GM12878 (cell line): ENCODE measurements around the gene SLC25A13. TPM values are rescaled to one million over a fixed set of nuclear protein-coding genes. Genes with fewer than 3 reads are reported as not detected.
A peak's percentile ranks its signal among the peaks of the same experiment; 100 is the strongest.

Experiments
- BACH1 ChIP-seq: fragments of 450-650 bp; IDR thresholded peaks from 2 replicates; pipeline ENCODE4 v1.6.1; 2017; ENCODE audit warnings: mild to moderate bottlenecking, borderline replicate concordance
- CREM ChIP-seq: IDR thresholded peaks from 2 replicates; pipeline ENCODE4 v1.6.1; 2014; ENCODE audit warnings: antibody characterized with exemption, low read depth
- CTCF ChIP-seq, 3 experiments: IDR thresholded peaks in 2 of 3; conservative IDR thresholded peaks in 1 of 3; 2 replicates each; pipeline ENCODE4 v1.5.1; 2011; ENCODE audit warnings: low read depth in 3 of 3, low read length in 3 of 3, mild to moderate bottlenecking in 3 of 3, control low read depth in 2 of 3, moderate library complexity in 2 of 3, inconsistent platforms in 1 of 3, mixed read lengths in 1 of 3; ENCODE audit not compliant: control insufficient read depth in 2 of 3, insufficient read depth in 1 of 3; ENCODE audit errors: extremely low read depth in 1 of 3
- DPF2 ChIP-seq: fragments of 450-650 bp; IDR thresholded peaks from 2 replicates; pipeline ENCODE4 v1.6.1; 2017; ENCODE audit warnings: mild to moderate bottlenecking
- FOS ChIP-seq: IDR thresholded peaks from 3 replicates; pipeline ENCODE4 v1.6.1; 2011; ENCODE audit warnings: borderline replicate concordance; ENCODE audit not compliant: insufficient read length; ENCODE audit errors: extremely low read depth
- IRF5 ChIP-seq: fragments of 450-650 bp; IDR thresholded peaks from 2 replicates; pipeline ENCODE4 v1.6.1; 2017; ENCODE audit warnings: borderline replicate concordance
- LARP7 ChIP-seq: fragments of 450-650 bp; IDR thresholded peaks from 2 replicates; pipeline ENCODE4 v1.6.1; 2017; ENCODE audit warnings: mild to moderate bottlenecking
- NKRF ChIP-seq: fragments of 450-650 bp; conservative IDR thresholded peaks from 2 replicates; pipeline ENCODE4 v1.6.1; 2017; ENCODE audit warnings: mild to moderate bottlenecking, moderate library complexity
- NR2C1 ChIP-seq: fragments of 450-650 bp; IDR thresholded peaks from 2 replicates; pipeline ENCODE4 v1.6.1; 2017; ENCODE audit warnings: antibody characterized with exemption, mild to moderate bottlenecking, moderate library complexity
- NR2F1 ChIP-seq: fragments of 450-650 bp; conservative IDR thresholded peaks from 2 replicates; pipeline ENCODE4 v1.6.1; 2017; ENCODE audit warnings: mild to moderate bottlenecking
- POLR2A ChIP-seq: IDR thresholded peaks from 2 replicates; pipeline ENCODE4 v1.6.1; 2011; ENCODE audit warnings: low read depth, mild to moderate bottlenecking, low read length
- POU2F2 ChIP-seq: IDR thresholded peaks from 3 replicates; pipeline ENCODE4 v1.6.1; 2011; ENCODE audit warnings: low read depth, mild to moderate bottlenecking, low read length, borderline replicate concordance
- RCOR1 ChIP-seq: conservative IDR thresholded peaks from 2 replicates; pipeline ENCODE4 v1.6.1; 2012; ENCODE audit warnings: low read depth, low read length, improper control_type of control experiment
- RELB ChIP-seq: fragments of 450-650 bp; IDR thresholded peaks from 2 replicates; pipeline ENCODE4 v1.6.1; 2017; ENCODE audit warnings: low read depth, mild to moderate bottlenecking, moderate library complexity
- REST ChIP-seq: IDR thresholded peaks from 2 replicates; pipeline ENCODE4 v1.6.1; 2012; ENCODE audit warnings: mild to moderate bottlenecking, low read depth, low read length
- SRF ChIP-seq, 2 experiments: IDR thresholded peaks; 2 replicates each; pipeline ENCODE4 v1.6.1; 2011; ENCODE audit warnings: low read depth in 2 of 2, low read length in 2 of 2, mild to moderate bottlenecking in 1 of 2, moderate library complexity in 1 of 2
- USF1 ChIP-seq: IDR thresholded peaks from 2 replicates; pipeline ENCODE4 v1.6.1; 2011; ENCODE audit warnings: borderline replicate concordance, low read depth, mild to moderate bottlenecking, moderate library complexity, mixed read lengths, low read length; ENCODE audit not compliant: insufficient read depth; ENCODE audit errors: extremely low read length
- YY1 ChIP-seq: IDR thresholded peaks from 2 replicates; pipeline ENCODE4 v1.6.1; 2011; ENCODE audit warnings: low read depth, mild to moderate bottlenecking, low read length
- polyA plus RNA-seq, 11 experiments: library from polyadenylated mRNA; depleted of rRNA in 4 of 11; unstranded in 6 of 11; stranded (reverse) in 5 of 11; fragments of >200 nt; fragmentation: Nextera tagmentation in 4 of 11; fragmentation: Illumina TruSeq in 1 of 11; extraction: Ambion mirVana in 4 of 11; extraction: Trizol in 1 of 11; gene quantifications; 1 replicate in 1 of 11; 2 replicates in 10 of 11; pipeline versions ENCODE4 v1.2.1 to v1.2.3, GENCODE V29; 2011 to 2016; ENCODE audit warnings: inconsistent platforms in 2 of 11, missing spikeins in 2 of 11, low read depth in 1 of 11
- total RNA-seq, 4 experiments: library from RNA; depleted of rRNA in 3 of 4; stranded (reverse); fragments of >200 nt in 3 of 4; fragmentation: Illumina TruSeq in 1 of 4; extraction: Trizol in 1 of 4; gene quantifications; 2 replicates each; pipeline versions ENCODE4 v1.2.1 to v1.2.3, GENCODE V29; 2013 to 2021

The SLC25A13 gene
- total and polyA plus RNA-seq, 10 of the 15 experiments (the other 5 are each of a cell fraction or from before 2014, with no cell fraction given) = 7.0 to 24.7 (median 18.6) TPM

DNA sequence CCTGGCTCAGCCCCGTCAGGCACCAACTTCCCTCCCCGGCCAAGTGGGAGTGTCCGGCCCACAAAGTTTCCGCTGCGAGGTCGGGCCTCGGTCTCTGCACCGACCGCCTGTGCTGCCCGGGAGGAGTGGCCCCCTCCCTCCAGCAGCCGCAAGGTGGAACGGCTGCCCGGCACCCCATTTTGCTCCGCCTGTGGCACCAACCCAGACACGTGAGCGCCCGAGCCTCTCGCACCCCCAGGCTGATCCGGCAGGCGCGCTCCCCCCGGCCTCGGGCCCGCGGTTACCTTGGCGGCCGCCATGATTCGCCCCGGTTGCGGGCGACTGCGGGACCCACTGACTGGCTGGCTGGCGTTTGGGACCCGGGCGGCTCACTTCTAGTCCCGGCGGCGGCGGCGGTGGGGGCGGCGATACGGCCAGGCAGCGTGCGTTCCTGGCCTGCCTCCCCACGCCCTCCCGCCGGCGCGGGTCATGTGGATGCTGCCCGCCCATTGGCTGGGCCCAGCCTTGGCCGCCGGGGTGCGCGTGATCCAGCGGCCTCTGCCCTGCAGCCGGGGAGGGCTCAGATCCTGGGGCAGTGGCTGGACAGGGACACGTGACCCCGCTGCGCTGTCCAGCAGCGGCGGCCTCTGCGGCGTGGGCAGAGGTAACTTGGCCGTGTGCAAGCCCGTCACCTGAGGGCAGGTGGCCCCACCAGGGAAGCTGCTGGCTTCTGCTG, at the start of gene SLC25A13 (continued):
- TF ChIP-seq IRF5 = no peak
- TF ChIP-seq BACH1 = peak; percentile 46; the same call in 1 of the 2 replicates
- TF ChIP-seq RCOR1 = 0 out of 2 replicates have a peak, but pooled peaks have one; percentile 45
- peak; percentile 89 for TF ChIP-seq DPF2
- peak; percentile 84 for TF ChIP-seq NR2F1
- TF ChIP-seq POU2F2 = no peak
- no peak for TF ChIP-seq SRF (IDR thresholded peaks at IDR 0.05; ENCODE audit: low read depth in 2 of 2, low read length in 2 of 2)
- no peak for TF ChIP-seq CTCF (IDR thresholded peaks at IDR 0.05 in 2 of 3, conservative IDR thresholded peaks at IDR 0.05 in 1 of 3; ENCODE audit: control insufficient read depth in 2 of 3, extremely low read depth in 1 of 3, insufficient read depth in 1 of 3, low read depth in 3 of 3, low read length in 3 of 3)
- peak; percentile 82 for TF ChIP-seq POLR2A
- TF ChIP-seq LARP7 = 0 out of 2 replicates have a peak, but pooled peaks have one; percentile 70
- 0 out of 2 replicates have a peak, but pooled peaks have one; percentile 4 for TF ChIP-seq CREM
- peak; percentile 92 for TF ChIP-seq USF1
- TF ChIP-seq NR2C1 = peak; percentile 30; the same call in 1 of the 2 replicates
- TF ChIP-seq NKRF = peak; percentile 62
- peak; percentile 87 for TF ChIP-seq YY1
- peak; percentile 85 for TF ChIP-seq REST
- no peak for TF ChIP-seq FOS
- TF ChIP-seq RELB = 0 out of 2 replicates have a peak, but pooled peaks have one; percentile 30
